Activated CD8-positive, alpha-beta memory T cell treated with anti-CD3 and anti-CD28 coated beads, Interleukin-2, amount 10 ng/mL, durations not matched to agents 7 days and 5 days (primary cell): ENCODE results near the gene SCAANT1. TPM values are rescaled to one million over a fixed set of nuclear protein-coding genes. Genes with fewer than 3 reads are reported as not detected.
A peak's percentile ranks its signal among the peaks of the same experiment; 100 is the strongest.

Experiments used
- ATAC-seq: fragments of 150-1000 bp; cut with Tn5 transposase; one replicate; pipeline ENCODE4 v1.10.0; 2021; ENCODE audit warnings: moderate library complexity
- CTCF ChIA-PET: fragments of 350-600 bp; sonication (Branson Sonifier 250); formaldehyde crosslinking; loops from one replicate; lab custom pipeline; 2021; ENCODE audit warnings: antibody characterized with exemption; lab: Charles Lee
- DNase-seq: peaks from one replicate; pipeline ENCODE4 v3.0.0-alpha.2; 2020
- H3K27ac Mint-ChIP-seq: one replicate; pipeline ENCODE4 v1.8.0; 2021; ENCODE audit warnings: mild to moderate bottlenecking, mixed read lengths
- H3K27me3 Mint-ChIP-seq: one replicate; pipeline ENCODE4 v1.8.0; 2021; ENCODE audit warnings: mixed read lengths
- H3K36me3 Mint-ChIP-seq: one replicate; pipeline ENCODE4 v1.8.0; 2021; ENCODE audit warnings: mild to moderate bottlenecking, mixed read lengths
- H3K4me1 Mint-ChIP-seq: one replicate; pipeline ENCODE4 v1.8.0; 2021; ENCODE audit warnings: mixed read lengths
- H3K4me3 Mint-ChIP-seq: one replicate; pipeline ENCODE4 v1.8.0; 2021; ENCODE audit warnings: mild to moderate bottlenecking, moderate library complexity, mixed read lengths
- H3K9me3 Mint-ChIP-seq: one replicate; pipeline ENCODE4 v1.8.0; 2022; ENCODE audit warnings: low read depth, mixed read lengths
- total RNA-seq, 2 experiments: library from RNA; stranded (reverse); gene quantifications; one replicate each; pipeline ENCODE4 v1.2.3, GENCODE V29; 2021

The SCAANT1 gene
- total RNA-seq, 2 experiments from 2014 or later: 1.3 TPM; not detected in 1

GRCh38 chr3:63877737-63878393 is 34.3 kb downstream of the SCAANT1 start:
- no peak for ATAC-seq
- Mint-ChIP-seq H3K4me3 (no peak overlapping the region), H3K9me3 (no peaks in the 10 kb centered on the region), H3K36me3 (peaks cover 15% of the 10 kb centered on the region), H3K4me1 (peaks cover 26% of the 10 kb centered on the region), H3K27me3 (no peaks in the 10 kb centered on the region), H3K27ac (no peak overlapping the region)
- CTCF ChIA-PET: interaction anchor here (0.9 to 1.4 kb wide), 2 partner anchors 15 to 34 kb away, joined by 3 read pairs; partner anchors contain the start of gene SCAANT1
- DNase-seq: no peak

- Mint-ChIP-seq H3K27ac (no peak overlapping the region), H3K4me3 (no peak overlapping the region), H3K9me3 (no peaks in the 10 kb centered on the region), H3K36me3 (peaks cover 18% of the 10 kb centered on the region), H3K27me3 (no peaks in the 10 kb centered on the region), H3K4me1 (peaks cover 30% of the 10 kb centered on the region)
- CTCF ChIA-PET: interaction anchor here (1.5 kb wide), 1 partner anchor 8 kb away, joined by 4 read pairs; no protein-coding TSS in a partner anchor
- ATAC-seq: no peak
- no peak for DNase-seq
Measured at GRCh38 chr3:63876260-63876659, 35.9 kb downstream of the SCAANT1 start.

GRCh38 chr3:63875510-63875909 is 36.7 kb downstream of the SCAANT1 start:
- CTCF ChIA-PET: interaction anchor here (1.5 kb wide), 1 partner anchor 9 kb away, joined by 4 read pairs; no protein-coding TSS in a partner anchor
- H3K27me3 Mint-ChIP-seq: no peaks in the 10 kb centered on the region
- peaks cover 12% of the 10 kb centered on the region for H3K36me3 Mint-ChIP-seq
- H3K4me3 Mint-ChIP-seq: no peak overlapping the region
- peaks cover 32% of the 10 kb centered on the region for H3K4me1 Mint-ChIP-seq
- H3K9me3 Mint-ChIP-seq: no peaks in the 10 kb centered on the region
- H3K27ac Mint-ChIP-seq: no peak overlapping the region
- DNase-seq: no peak
- ATAC-seq: no peak

- Mint-ChIP-seq H3K9me3 (no peaks in the 10 kb centered on the region), H3K27me3 (no peaks in the 10 kb centered on the region), H3K27ac (no peak overlapping the region), H3K4me3 (no peak overlapping the region), H3K36me3 (peaks cover 11% of the 10 kb centered on the region), H3K4me1 (peaks cover 31% of the 10 kb centered on the region)
- ATAC-seq: no peak
- CTCF ChIA-PET: interaction anchor here (1.5 kb wide), 1 partner anchor 10 kb away, joined by 4 read pairs; no protein-coding TSS in a partner anchor
- DNase-seq: no peak
Measured at GRCh38 chr3:63874769-63875168, 37.4 kb downstream of the SCAANT1 start.

- H3K4me1 Mint-ChIP-seq: peaks cover 24% of the 10 kb centered on the region
- no peak overlapping the region for H3K4me3 Mint-ChIP-seq
- no peak for DNase-seq
- H3K36me3 Mint-ChIP-seq: peaks cover 22% of the 10 kb centered on the region
- H3K27me3 Mint-ChIP-seq: no peaks in the 10 kb centered on the region
- no peak overlapping the region for H3K27ac Mint-ChIP-seq
- CTCF ChIA-PET: no interaction called here
- no peak for ATAC-seq
- H3K9me3 Mint-ChIP-seq: no peaks in the 10 kb centered on the region
Measured at GRCh38 chr3:63872135-63872924, 39.9 kb downstream of the SCAANT1 start.

- Mint-ChIP-seq H3K27ac (no peak overlapping the region), H3K27me3 (no peaks in the 10 kb centered on the region), H3K9me3 (no peaks in the 10 kb centered on the region), H3K4me1 (peaks cover 32% of the 10 kb centered on the region), H3K36me3 (peaks cover 27% of the 10 kb centered on the region), H3K4me3 (no peak overlapping the region)
- CTCF ChIA-PET: no interaction called here
- ATAC-seq: no peak
- no peak for DNase-seq
Measured at GRCh38 chr3:63870615-63871005, 41.6 kb downstream of the SCAANT1 start.

GRCh38 chr3:63869940-63870614 is 42.1 kb downstream of the SCAANT1 start:
- CTCF ChIA-PET: no interaction called here
- H3K36me3 Mint-ChIP-seq: peaks cover 31% of the 10 kb centered on the region
- peaks cover 36% of the 10 kb centered on the region for H3K4me1 Mint-ChIP-seq
- H3K27ac Mint-ChIP-seq: no peak overlapping the region
- DNase-seq (no peak), ATAC-seq (no peak)
- no peak overlapping the region for H3K4me3 Mint-ChIP-seq
- H3K9me3 Mint-ChIP-seq: no peaks in the 10 kb centered on the region
- H3K27me3 Mint-ChIP-seq: no peaks in the 10 kb centered on the region

GRCh38 chr3:63867225-63867624 is 45.0 kb downstream of the SCAANT1 start:
- Mint-ChIP-seq H3K27me3 (no peaks in the 10 kb centered on the region), H3K4me3 (no peak overlapping the region), H3K36me3 (peaks cover 34% of the 10 kb centered on the region), H3K27ac (no peak overlapping the region), H3K4me1 (peaks cover 42% of the 10 kb centered on the region), H3K9me3 (no peaks in the 10 kb centered on the region)
- CTCF ChIA-PET: no interaction called here
- ATAC-seq (no peak), DNase-seq (no peak)

GRCh38 chr3:63864965-63865327 is 47.2 kb downstream of the SCAANT1 start:
- CTCF ChIA-PET: no interaction called here
- no peaks in the 10 kb centered on the region for H3K27me3 Mint-ChIP-seq
- peaks cover 48% of the 10 kb centered on the region for H3K4me1 Mint-ChIP-seq
- H3K4me3 Mint-ChIP-seq: peak overlapping the region; percentile 97
- H3K9me3 Mint-ChIP-seq: no peaks in the 10 kb centered on the region
- peaks cover 34% of the 10 kb centered on the region for H3K36me3 Mint-ChIP-seq
- DNase-seq (no peak), ATAC-seq (no peak)
- H3K27ac Mint-ChIP-seq: peak overlapping the region; percentile 96

GRCh38 chr3:63864008-63864964 is 47.9 kb downstream of the SCAANT1 start:
- Mint-ChIP-seq H3K27ac (peak overlapping the region; percentile 96), H3K36me3 (peaks cover 34% of the 10 kb centered on the region), H3K4me3 (peak overlapping the region; percentile 97), H3K27me3 (no peaks in the 10 kb centered on the region), H3K9me3 (no peaks in the 10 kb centered on the region), H3K4me1 (peaks cover 48% of the 10 kb centered on the region)
- CTCF ChIA-PET: interaction anchor here (1.1 kb wide), 1 partner anchor 157 kb away, joined by 5 read pairs; no protein-coding TSS in a partner anchor
- DNase-seq (peak; percentile 62), ATAC-seq (peak; percentile 63)

GRCh38 chr3:63863150-63864007 is 48.8 kb downstream of the SCAANT1 start, which contains the start of the genes ATXN7 and THOC7:
ATXN7 (plus strand) TSS chr3:63863867; CDS start chr3:63912599, 48,732 bp downstream.
THOC7 (minus strand) TSS chr3:63863805; CDS start chr3:63863790, 15 bp downstream.
- H3K27ac Mint-ChIP-seq: peak within 1 kb of the TSS; percentile 96
- H3K4me1 Mint-ChIP-seq: peaks cover 49% of the 10 kb centered on the region
- DNase-seq (peak; percentile 72), ATAC-seq (peak; percentile 77)
- no peaks in the 10 kb centered on the region for H3K27me3 Mint-ChIP-seq
- peaks cover 28% of the 10 kb centered on the region for H3K36me3 Mint-ChIP-seq
- peak within 1 kb of the TSS; percentile 97 for H3K4me3 Mint-ChIP-seq
- H3K9me3 Mint-ChIP-seq: no peaks in the 10 kb centered on the region
- CTCF ChIA-PET: interaction anchor here (1.1 kb wide), 1 partner anchor 158 kb away, joined by 5 read pairs; no protein-coding TSS in a partner anchor
